Keratinocyte (primary cell): ENCODE results near the gene USH2A. TPM values are rescaled to one million over a fixed set of nuclear protein-coding genes. Genes with fewer than 3 reads are reported as not detected.

Experiments used
- DNase-seq: peaks from one replicate; pipeline ENCODE4 v3.0.0-alpha.2; 2011; ENCODE audit warnings: low read depth, missing footprints, low spot score
- FAIRE-seq: peaks from 2 replicates; lab custom pipeline; 2011; peaks lifted over from hg19 to GRCh38; lab: Jason Lieb, UNC
- H2AFZ ChIP-seq: 2 replicates; pipeline ENCODE4 v1.6.0; 2012; ENCODE audit warnings: low read length, control low read depth, inconsistent platforms; ENCODE audit not compliant: control insufficient read depth
- H3K27ac ChIP-seq: 2 replicates; pipeline ENCODE4 v1.5.1; 2011; ENCODE audit warnings: low read length; ENCODE audit not compliant: control insufficient read depth, insufficient read depth
- H3K27me3 ChIP-seq: 3 replicates; pipeline ENCODE4 v1.6.0; 2011; ENCODE audit warnings: low read length; ENCODE audit not compliant: control insufficient read depth, insufficient read depth; ENCODE audit errors: extremely low read depth
- H3K36me3 ChIP-seq, 2 experiments: 2 replicates in 1 of 2; 3 replicates in 1 of 2; pipeline ENCODE4 v1.5.1; 2011; ENCODE audit warnings: low read length in 2 of 2, mild to moderate bottlenecking in 1 of 2; ENCODE audit not compliant: control insufficient read depth in 2 of 2, insufficient read depth in 2 of 2; ENCODE audit errors: extremely low read depth in 1 of 2
- H3K4me1 ChIP-seq: 3 replicates; pipeline ENCODE4 v1.5.1; 2011; ENCODE audit warnings: low read length; ENCODE audit not compliant: control insufficient read depth, insufficient read depth; ENCODE audit errors: extremely low read depth
- H3K4me2 ChIP-seq: 3 replicates; pipeline ENCODE4 v1.6.0; 2011; ENCODE audit warnings: low read depth, low read length; ENCODE audit not compliant: control insufficient read depth, insufficient read depth; ENCODE audit errors: extremely low read depth
- H3K4me3 ChIP-seq, 3 experiments: fragments of 200-600 bp in 1 of 3; sonication (generic) in 1 of 3; 2 replicates in 2 of 3; 3 replicates in 1 of 3; pipeline ENCODE4 v1.5.1; 2011 to 2016; ENCODE audit warnings: low read length in 3 of 3, mild to moderate bottlenecking in 3 of 3, control low read depth in 2 of 3, inconsistent platforms in 1 of 3, low read depth in 1 of 3, mixed read lengths in 1 of 3, mixed run types in 1 of 3, moderate library complexity in 1 of 3; ENCODE audit not compliant: control insufficient read depth in 2 of 3, insufficient read depth in 2 of 3; ENCODE audit errors: extremely low read depth in 1 of 3
- H3K79me2 ChIP-seq: 2 replicates; pipeline ENCODE4 v1.6.0; 2012; ENCODE audit warnings: low read length; ENCODE audit not compliant: control insufficient read depth, insufficient read depth
- H3K9ac ChIP-seq: 3 replicates; pipeline ENCODE4 v1.6.0; 2011; ENCODE audit warnings: low read length; ENCODE audit not compliant: control insufficient read depth, insufficient read depth; ENCODE audit errors: extremely low read depth
- H3K9me1 ChIP-seq: 3 replicates; pipeline ENCODE4 v1.6.0; 2011; ENCODE audit warnings: low read length; ENCODE audit not compliant: control insufficient read depth, insufficient read depth; ENCODE audit errors: extremely low read depth
- H3K9me3 ChIP-seq: 2 replicates; pipeline ENCODE4 v1.5.1; 2012; ENCODE audit warnings: low read depth, low read length; ENCODE audit not compliant: control insufficient read depth
- H4K20me1 ChIP-seq: 3 replicates; pipeline ENCODE4 v1.6.0; 2011; ENCODE audit warnings: low read length; ENCODE audit not compliant: control insufficient read depth, insufficient read depth; ENCODE audit errors: extremely low read depth
- EZH2 ChIP-seq: IDR thresholded peaks from one replicate; pipeline ENCODE4 v1.6.1; 2012; ENCODE audit warnings: inconsistent platforms, mild to moderate bottlenecking, low read length, moderate library complexity
- dilution Hi-C: fragments of 300-500 bp; cut with MboI; formaldehyde crosslinking; loops from one replicate; pipeline ENCODE4 v1.7.0; 2020; ENCODE audit warnings: low sequenced_read_pairs; ENCODE audit not compliant: extremely low pct_ligation_motif_present
- polyA plus RNA-seq, 5 experiments: library from polyadenylated mRNA; depleted of rRNA in 3 of 5; stranded (reverse) in 3 of 5; stranded (forward) in 1 of 5; unstranded in 1 of 5; fragments of >200 nt; gene quantifications; 1 replicate in 1 of 5; 2 replicates in 3 of 5; 3 replicates in 1 of 5; pipeline versions ENCODE4 v1.2.1 to v1.2.3, GENCODE V29; 2011 to 2012; ENCODE audit warnings: missing spikeins in 2 of 5, low read depth in 1 of 5, low replicate concordance in 1 of 5
- TF ChIP-seq, protein P1 (sequence below), 3 experiments: IDR thresholded peaks in 1 of 3; conservative IDR thresholded peaks in 1 of 3; optimal IDR thresholded peaks in 1 of 3; 2 replicates in 2 of 3; 3 replicates in 1 of 3; pipeline versions ENCODE3 to v1.5.1; 2011; ENCODE audit warnings: low read length in 3 of 3, mild to moderate bottlenecking in 3 of 3, moderate library complexity in 2 of 3, control low read depth in 1 of 3, inconsistent platforms in 1 of 3; ENCODE audit not compliant: insufficient read depth in 2 of 3; ENCODE audit errors: extremely low read depth in 1 of 3

The USH2A gene
- polyA plus RNA-seq, 1 donor (not counting 4 experiments of a cell fraction or from before 2014, with no cell fraction given) = not detected

DNA sequence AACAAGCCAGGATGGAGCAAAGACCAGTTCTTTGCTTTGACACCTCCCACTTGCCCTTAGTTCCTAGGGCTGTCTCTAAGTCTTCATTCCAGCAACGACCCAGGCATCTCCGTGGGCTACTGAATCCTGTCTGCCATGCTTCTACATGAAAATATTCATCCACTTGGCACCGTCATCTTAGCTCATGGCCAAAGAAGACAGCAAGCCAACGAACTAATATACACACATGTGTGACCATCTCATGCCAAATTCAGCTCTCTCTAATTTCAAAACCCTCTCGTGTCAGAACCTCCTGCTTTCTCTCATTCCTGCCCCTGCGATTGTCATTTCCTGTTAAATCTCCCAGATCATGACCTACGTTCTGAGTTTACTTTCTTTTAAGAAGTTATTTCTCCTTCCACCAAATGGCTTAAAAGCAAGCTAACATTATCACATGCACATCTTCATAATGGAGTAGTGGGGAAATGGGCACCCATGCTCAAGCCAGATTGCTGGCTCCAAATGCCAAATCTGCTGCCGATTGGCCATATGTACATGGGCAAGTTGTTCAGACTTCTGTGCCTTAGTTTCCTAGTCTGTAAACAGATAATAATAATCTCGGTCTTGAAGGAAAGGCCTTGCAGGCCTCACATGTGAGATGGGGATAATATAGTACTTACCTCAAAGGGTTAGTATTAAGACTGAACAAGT lies 373.4 kb downstream of the USH2A start:
- no peak overlapping the region for H3K9ac ChIP-seq
- H3K9me1 ChIP-seq = no peaks in the 10 kb centered on the region
- no peak overlapping the region for H3K4me2 ChIP-seq
- no peaks in the 10 kb centered on the region for H3K36me3 ChIP-seq
- DNase-seq = no peak
- no peak overlapping the region for H3K27ac ChIP-seq
- H3K27me3 ChIP-seq = no peaks in the 10 kb centered on the region
- H4K20me1 ChIP-seq = no peaks in the 10 kb centered on the region
- dilution Hi-C loops = no loop called here
- no peak for FAIRE-seq
- H3K9me3 ChIP-seq = no peaks in the 10 kb centered on the region
- no peak overlapping the region for H2AFZ ChIP-seq
- no peak overlapping the region for H3K4me3 ChIP-seq
- TF ChIP-seq EZH2 = no peak
- TF ChIP-seq, protein P1, sequence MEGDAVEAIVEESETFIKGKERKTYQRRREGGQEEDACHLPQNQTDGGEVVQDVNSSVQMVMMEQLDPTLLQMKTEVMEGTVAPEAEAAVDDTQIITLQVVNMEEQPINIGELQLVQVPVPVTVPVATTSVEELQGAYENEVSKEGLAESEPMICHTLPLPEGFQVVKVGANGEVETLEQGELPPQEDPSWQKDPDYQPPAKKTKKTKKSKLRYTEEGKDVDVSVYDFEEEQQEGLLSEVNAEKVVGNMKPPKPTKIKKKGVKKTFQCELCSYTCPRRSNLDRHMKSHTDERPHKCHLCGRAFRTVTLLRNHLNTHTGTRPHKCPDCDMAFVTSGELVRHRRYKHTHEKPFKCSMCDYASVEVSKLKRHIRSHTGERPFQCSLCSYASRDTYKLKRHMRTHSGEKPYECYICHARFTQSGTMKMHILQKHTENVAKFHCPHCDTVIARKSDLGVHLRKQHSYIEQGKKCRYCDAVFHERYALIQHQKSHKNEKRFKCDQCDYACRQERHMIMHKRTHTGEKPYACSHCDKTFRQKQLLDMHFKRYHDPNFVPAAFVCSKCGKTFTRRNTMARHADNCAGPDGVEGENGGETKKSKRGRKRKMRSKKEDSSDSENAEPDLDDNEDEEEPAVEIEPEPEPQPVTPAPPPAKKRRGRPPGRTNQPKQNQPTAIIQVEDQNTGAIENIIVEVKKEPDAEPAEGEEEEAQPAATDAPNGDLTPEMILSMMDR (optimal IDR thresholded peaks at IDR 0.05 in 1 of 3, IDR thresholded peaks at IDR 0.05 in 1 of 3, conservative IDR thresholded peaks at IDR 0.05 in 1 of 3; ENCODE audit: extremely low read depth in 1 of 3, insufficient read depth in 2 of 3, low read length in 3 of 3) = no peak
- H3K79me2 ChIP-seq = no peaks in the 10 kb centered on the region
- peaks cover 5% of the 10 kb centered on the region for H3K4me1 ChIP-seq

DNA sequence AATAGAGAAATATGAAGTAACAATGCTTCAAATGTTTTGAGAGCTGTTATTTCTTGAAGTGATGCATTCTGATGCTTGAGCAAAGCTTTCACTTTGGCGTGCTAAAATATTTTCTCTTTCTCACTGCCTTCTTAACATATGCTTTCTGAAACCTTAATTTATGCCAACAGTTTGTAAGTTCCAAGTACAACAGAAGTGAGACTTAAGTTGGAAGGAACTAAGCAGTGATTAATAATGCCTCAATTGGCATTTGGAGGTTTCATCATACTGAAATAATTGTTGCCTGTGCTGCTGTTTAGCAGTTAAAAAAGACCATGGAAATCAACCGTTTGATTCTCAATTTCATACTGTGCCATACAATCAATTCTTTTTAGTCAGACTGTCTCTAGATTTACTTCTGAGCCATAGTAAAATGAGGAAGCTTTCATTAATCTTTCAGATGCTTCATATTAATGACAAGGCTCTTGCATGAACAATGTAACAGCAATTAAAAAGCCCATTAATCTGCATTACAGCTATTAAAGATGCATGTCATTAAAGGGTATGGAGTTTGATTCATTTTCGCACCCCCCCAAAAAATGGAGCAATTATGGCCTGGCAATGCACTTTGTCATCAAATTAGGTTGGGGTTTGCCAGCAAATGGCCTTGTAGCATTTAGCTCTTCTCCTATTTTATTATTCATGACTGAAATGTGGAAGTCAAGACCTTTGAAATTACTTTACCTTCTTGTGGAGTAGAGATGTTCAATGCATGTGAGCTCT lies 375.3 kb downstream of the USH2A start:
- Histone ChIP-seq H3K9ac (no peak overlapping the region), H3K9me1 (no peaks in the 10 kb centered on the region), H4K20me1 (no peaks in the 10 kb centered on the region), H3K27me3 (no peaks in the 10 kb centered on the region), H3K27ac (no peak overlapping the region), H3K79me2 (no peaks in the 10 kb centered on the region), H3K36me3 (no peaks in the 10 kb centered on the region), H2AFZ (no peak overlapping the region), H3K4me2 (no peak overlapping the region), H3K4me1 (peaks cover 7% of the 10 kb centered on the region), H3K9me3 (no peaks in the 10 kb centered on the region), H3K4me3 (no peak overlapping the region)
- dilution Hi-C loops = no loop called here
- DNase-seq (no peak), FAIRE-seq (no peak)
- TF ChIP-seq EZH2 = no peak
- TF ChIP-seq, protein P1 (optimal IDR thresholded peaks at IDR 0.05 in 1 of 3, IDR thresholded peaks at IDR 0.05 in 1 of 3, conservative IDR thresholded peaks at IDR 0.05 in 1 of 3; ENCODE audit: extremely low read depth in 1 of 3, insufficient read depth in 2 of 3, low read length in 3 of 3) = no peak
